ENCODE data around the gene DCAF6.

The DCAF6 gene

DNA sequence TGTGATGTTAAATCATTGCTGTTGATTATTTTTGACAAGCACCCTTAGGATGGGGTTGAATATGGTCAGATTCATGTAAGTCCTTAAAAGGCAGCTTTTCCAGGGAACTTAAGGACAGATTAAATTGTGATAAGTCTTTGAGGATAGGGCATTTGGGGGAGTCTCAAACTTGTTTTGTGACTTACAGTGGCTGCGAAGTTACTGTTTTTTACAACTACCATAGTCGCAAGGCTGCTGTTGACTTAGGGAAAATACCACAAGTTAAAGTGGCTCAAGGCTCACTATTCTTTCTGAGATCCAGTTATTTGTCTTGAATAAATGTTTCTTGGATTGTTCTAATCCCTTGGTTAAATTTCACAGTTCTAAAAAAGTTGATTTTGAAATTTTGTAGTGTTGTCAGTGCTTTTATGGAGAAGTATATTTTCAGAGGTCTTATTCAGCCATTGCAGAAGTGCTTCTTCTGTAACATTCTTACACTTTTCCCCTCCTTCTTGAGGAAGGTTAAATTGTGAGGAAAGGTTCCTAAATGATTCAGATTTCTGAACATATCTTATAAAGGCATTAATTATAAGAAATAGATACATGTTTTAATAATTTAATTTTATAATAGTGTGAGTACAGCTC, 47.4 kb downstream of the DCAF6 start:
- TF ChIP-seq, protein P1, sequence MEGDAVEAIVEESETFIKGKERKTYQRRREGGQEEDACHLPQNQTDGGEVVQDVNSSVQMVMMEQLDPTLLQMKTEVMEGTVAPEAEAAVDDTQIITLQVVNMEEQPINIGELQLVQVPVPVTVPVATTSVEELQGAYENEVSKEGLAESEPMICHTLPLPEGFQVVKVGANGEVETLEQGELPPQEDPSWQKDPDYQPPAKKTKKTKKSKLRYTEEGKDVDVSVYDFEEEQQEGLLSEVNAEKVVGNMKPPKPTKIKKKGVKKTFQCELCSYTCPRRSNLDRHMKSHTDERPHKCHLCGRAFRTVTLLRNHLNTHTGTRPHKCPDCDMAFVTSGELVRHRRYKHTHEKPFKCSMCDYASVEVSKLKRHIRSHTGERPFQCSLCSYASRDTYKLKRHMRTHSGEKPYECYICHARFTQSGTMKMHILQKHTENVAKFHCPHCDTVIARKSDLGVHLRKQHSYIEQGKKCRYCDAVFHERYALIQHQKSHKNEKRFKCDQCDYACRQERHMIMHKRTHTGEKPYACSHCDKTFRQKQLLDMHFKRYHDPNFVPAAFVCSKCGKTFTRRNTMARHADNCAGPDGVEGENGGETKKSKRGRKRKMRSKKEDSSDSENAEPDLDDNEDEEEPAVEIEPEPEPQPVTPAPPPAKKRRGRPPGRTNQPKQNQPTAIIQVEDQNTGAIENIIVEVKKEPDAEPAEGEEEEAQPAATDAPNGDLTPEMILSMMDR (IDR thresholded peaks at IDR 0.05; ENCODE audit: low read depth, low read length): no peak
- H3K4me3 ChIP-seq (ENCODE audit: low read depth, low read length): no peak overlapping the region

DNA sequence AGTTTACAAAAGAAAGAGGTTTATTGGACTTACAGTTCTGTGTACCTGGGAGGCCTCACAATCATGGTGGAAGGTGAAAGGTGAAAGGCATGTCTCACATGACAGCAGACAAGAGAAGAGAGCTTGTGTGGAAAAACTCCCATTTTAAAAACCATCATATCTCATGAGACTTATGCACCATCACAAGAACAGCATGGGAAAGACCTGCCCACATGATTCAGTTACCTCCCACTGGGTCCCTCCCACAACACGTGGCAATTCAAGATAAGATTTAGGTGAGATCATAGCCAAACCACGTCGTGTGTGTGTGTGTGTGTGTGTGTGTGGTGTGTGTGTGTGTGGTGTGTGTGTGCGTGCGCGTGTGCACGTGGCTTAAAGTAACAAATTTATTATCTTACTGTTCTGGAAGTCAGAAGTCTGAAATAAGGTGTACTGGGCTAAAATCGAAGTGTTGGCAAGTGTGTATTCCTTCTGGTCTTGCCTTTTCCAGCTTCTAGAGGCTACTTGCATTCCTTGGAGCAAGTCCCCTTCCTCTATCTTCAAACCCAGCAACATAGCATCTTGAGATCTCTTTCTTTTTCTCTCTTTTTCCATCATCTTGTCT, 48.5 kb downstream of the DCAF6 start:
- TF ChIP-seq, protein P1 (IDR thresholded peaks at IDR 0.05; ENCODE audit: low read depth, low read length): no peak
- no peak overlapping the region for H3K4me3 ChIP-seq (ENCODE audit: low read depth, low read length)

DNA sequence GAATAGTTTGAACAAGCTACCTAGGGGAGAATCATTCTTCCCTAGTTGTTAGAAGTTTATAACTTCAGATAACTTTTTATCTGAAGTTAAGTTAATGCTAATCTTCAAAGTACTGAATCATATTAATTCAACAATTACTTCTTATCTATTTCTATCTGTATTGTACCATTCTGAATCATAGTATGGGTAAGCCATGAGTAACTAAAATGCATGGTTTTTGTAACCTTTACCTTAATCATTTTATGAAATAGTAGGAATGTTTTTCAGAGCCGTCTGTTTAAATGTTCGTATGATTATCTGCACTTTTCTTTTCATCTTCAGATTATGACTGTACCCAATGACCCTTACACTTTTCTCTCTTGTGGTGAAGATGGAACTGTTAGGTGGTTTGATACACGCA, 50.7 kb downstream of the DCAF6 start:
- H3K4me3 ChIP-seq (ENCODE audit: low read depth, low read length): no peak overlapping the region
- TF ChIP-seq, protein P1 (IDR thresholded peaks at IDR 0.05; ENCODE audit: low read depth, low read length): no peak

DNA sequence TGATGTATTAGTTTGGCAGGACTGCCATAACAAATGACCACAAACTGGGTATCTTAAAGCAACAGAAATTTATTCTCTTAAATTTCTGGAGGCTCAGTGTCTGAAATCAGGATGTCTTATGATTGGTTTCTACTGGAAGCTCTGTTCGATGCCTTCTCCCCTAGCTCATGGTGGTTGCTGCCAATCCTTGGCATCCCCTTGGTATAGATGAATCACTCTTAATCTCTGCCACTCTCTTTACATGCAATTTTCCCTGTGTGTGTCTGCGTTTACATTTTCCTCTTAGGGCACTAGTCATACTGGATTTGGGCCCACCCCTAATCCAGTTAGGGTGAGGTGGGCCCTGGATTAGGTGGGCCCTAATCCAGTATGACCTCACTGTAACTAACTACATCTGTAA, 55.1 kb downstream of the DCAF6 start:
- TF ChIP-seq, protein P1 (IDR thresholded peaks at IDR 0.05; ENCODE audit: low read depth, low read length): no peak
- H3K4me3 ChIP-seq (ENCODE audit: low read depth, low read length): no peak overlapping the region

DNA sequence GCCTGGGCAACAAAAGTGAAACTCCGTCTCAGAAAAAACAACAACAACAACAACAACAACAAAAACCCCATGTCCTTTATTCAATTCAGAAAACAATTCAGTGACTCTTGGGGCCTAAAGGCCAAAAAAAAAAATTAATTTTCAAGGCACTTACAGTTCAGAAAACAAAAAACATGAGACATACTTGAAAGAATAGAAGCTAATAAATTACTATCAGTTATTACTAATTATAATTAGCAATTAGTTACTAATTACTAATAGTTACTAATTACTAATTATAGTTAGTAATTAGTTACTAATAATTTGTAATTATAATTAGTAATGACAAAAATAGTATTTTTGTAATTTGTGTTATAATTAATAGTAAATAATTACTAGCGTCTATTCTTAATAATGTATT, 57.2 kb downstream of the DCAF6 start:
- no peak overlapping the region for H3K4me3 ChIP-seq (ENCODE audit: low read depth, low read length)
- TF ChIP-seq, protein P1 (IDR thresholded peaks at IDR 0.05; ENCODE audit: low read depth, low read length): no peak

DNA sequence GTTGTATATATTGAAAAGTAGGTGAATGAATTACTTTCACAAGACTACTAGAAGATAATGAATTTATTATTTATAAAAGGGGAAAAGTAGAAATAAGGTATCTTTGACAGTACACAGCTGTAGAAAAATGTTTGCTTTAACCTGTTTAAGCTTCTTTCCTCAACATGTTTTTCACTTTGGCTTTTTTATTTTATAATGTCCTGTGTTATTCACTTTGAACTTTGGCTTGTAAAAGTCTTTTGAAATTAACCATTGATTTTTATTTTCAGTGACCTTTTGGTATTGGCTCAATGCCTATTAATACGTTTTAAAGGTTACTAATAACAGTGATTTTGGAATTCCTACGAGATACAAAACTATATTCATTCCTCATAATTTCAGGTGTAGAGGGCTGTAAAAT, 58.1 kb downstream of the DCAF6 start:
- TF ChIP-seq, protein P1 (IDR thresholded peaks at IDR 0.05; ENCODE audit: low read depth, low read length): no peak
- no peak overlapping the region for H3K4me3 ChIP-seq (ENCODE audit: low read depth, low read length)

DNA sequence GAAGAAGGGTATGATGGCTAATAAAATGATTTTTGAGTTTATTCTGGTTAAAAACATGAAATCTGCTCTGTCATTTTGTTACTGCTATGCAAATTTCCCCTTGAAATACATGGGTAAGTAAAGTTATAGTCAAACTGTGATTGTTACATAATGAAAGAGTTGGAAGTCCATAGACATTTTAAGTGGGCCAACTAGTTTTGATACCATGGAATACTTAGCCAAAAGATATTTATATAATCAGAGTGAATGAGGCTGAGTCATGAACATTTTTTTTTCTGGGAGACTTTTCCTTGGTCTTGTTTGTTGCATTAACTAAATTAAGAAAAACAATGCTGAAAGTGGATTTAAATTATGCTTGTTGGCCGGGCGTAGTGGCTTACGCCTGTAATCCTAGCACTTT, 58.6 kb downstream of the DCAF6 start:
- TF ChIP-seq, protein P1 (IDR thresholded peaks at IDR 0.05; ENCODE audit: low read depth, low read length): no peak
- H3K4me3 ChIP-seq (ENCODE audit: low read depth, low read length): no peak overlapping the region

All from WI38 (cell line).